GM21447 (cell line): ENCODE data around the gene KIF3C.
A peak's percentile ranks its signal among the peaks of the same experiment; 100 is the strongest.
"Not testable (repeated sequence)": the region's sequence is repeated elsewhere in the genome, so short reads cannot be mapped to it uniquely, and the experiment has no call there.

Experiments
- ATAC-seq: cut with Tn5 transposase; IDR thresholded peaks from one replicate; pipeline ENCODE4 v1.9.1; 2021; ENCODE audit not compliant: unreplicated experiment

The KIF3C gene

GRCh38 chr2:25982273-25982967 is at the start of gene KIF3C:
TSS of gene KIF3C (minus strand) at chr2:25982497. CDS start at chr2:25981917, 580 bp downstream.
- ATAC-seq = peak; percentile 69

GRCh38 chr2:26028083-26028482 is 45.8 kb upstream of the KIF3C start:
- ATAC-seq = not testable (repeated sequence)

GRCh38 chr2:26025509-26025908 is 43.2 kb upstream of the KIF3C start:
- no peak for ATAC-seq

- no peak for ATAC-seq
Observed at GRCh38 chr2:26024260-26024659, 42.0 kb upstream of the KIF3C start.

- no peak for ATAC-seq
Observed at GRCh38 chr2:26020231-26020640, 37.9 kb upstream of the KIF3C start.

- ATAC-seq = no peak
Observed at GRCh38 chr2:26018184-26019055, 36.1 kb upstream of the KIF3C start.

- no peak for ATAC-seq
Observed at GRCh38 chr2:26017464-26018183, 35.3 kb upstream of the KIF3C start.

- not testable (repeated sequence) for ATAC-seq
Observed at GRCh38 chr2:26016706-26017045, 34.4 kb upstream of the KIF3C start.

- no peak for ATAC-seq
Observed at GRCh38 chr2:26016012-26016705, 33.9 kb upstream of the KIF3C start.

- ATAC-seq = no peak
Observed at GRCh38 chr2:26013668-26014067, 31.4 kb upstream of the KIF3C start.

- no peak for ATAC-seq
Observed at GRCh38 chr2:26011990-26012856, 29.9 kb upstream of the KIF3C start.

- ATAC-seq = no peak
Observed at GRCh38 chr2:26011609-26011989, 29.3 kb upstream of the KIF3C start.

GRCh38 chr2:26010943-26011342 is 28.6 kb upstream of the KIF3C start:
- ATAC-seq = no peak

- ATAC-seq = no peak
Observed at GRCh38 chr2:26009567-26009963, 27.3 kb upstream of the KIF3C start.

- ATAC-seq = no peak
Observed at GRCh38 chr2:26008851-26009566, 26.7 kb upstream of the KIF3C start.

- ATAC-seq = no peak
Observed at GRCh38 chr2:26008095-26008494, 25.8 kb upstream of the KIF3C start.

- ATAC-seq = no peak
Observed at GRCh38 chr2:26002632-26003310, 20.5 kb upstream of the KIF3C start.

- ATAC-seq = no peak
Observed at GRCh38 chr2:26001743-26002351, 19.6 kb upstream of the KIF3C start.
